Right atrium auricular region (tissue), 2 donors: ENCODE results near the gene CTR9. TPM values are rescaled to one million over a fixed set of nuclear protein-coding genes. Genes with fewer than 3 reads are reported as not detected.

Experiments
- DNase-seq: peaks from one replicate; pipeline ENCODE4 v3.0.0-alpha.2; 2019; ENCODE audit warnings: low spot score
- H3K27ac ChIP-seq, 2 donors: fragments of 200-600 bp; sonication (generic); 1 replicate in 1 of 2; 2 replicates in 1 of 2; pipeline ENCODE4 v1.5.1; 2016 to 2019
- H3K27me3 ChIP-seq, 2 donors: fragments of 200-600 bp; sonication (generic); one replicate each; pipeline versions ENCODE4 v1.5.1 to v1.6.0; 2017 to 2019
- H3K36me3 ChIP-seq: fragments of 200-600 bp; sonication (generic); one replicate; pipeline ENCODE4 v1.5.1; 2016
- H3K4me1 ChIP-seq, 2 donors: fragments of 200-600 bp; sonication (generic); one replicate each; pipeline versions ENCODE4 v1.5.1 to v1.6.0; 2017 to 2019
- H3K4me3 ChIP-seq, 2 donors: fragments of 200-600 bp; sonication (generic); 1 replicate in 1 of 2; 2 replicates in 1 of 2; pipeline ENCODE4 v1.5.1; 2017 to 2019; ENCODE audit warnings: mild to moderate bottlenecking in 1 of 2, moderate library complexity in 1 of 2
- H3K9me3 ChIP-seq, 2 donors: fragments of 200-600 bp; sonication (generic); one replicate each; pipeline ENCODE4 v1.5.1; 2019
- CTCF ChIP-seq, 2 donors: fragments of 200-600 bp; sonication (generic); IDR thresholded peaks; one replicate each; pipeline ENCODE4 v1.5.1; 2019; ENCODE audit warnings: antibody characterized with exemption in 2 of 2
- total RNA-seq, 2 donors: library from RNA; depleted of rRNA; stranded (reverse); fragments of >200 nt; gene quantifications; one replicate each; pipeline ENCODE4 v1.1.0, GENCODE V29; 2016

The CTR9 gene
- total RNA-seq, 2 donors from 2014 or later, result 17.0 to 18.6 TPM

- no peak for TF ChIP-seq CTCF (IDR thresholded peaks at IDR 0.05)
- Histone ChIP-seq H3K36me3 (peaks cover 38% of the 10 kb centered on the region), H3K4me3 (no peak overlapping the region), H3K9me3 (no peaks in the 10 kb centered on the region), H3K4me1 (peaks cover 0 to 14% of the 10 kb centered on the region in 2 donors), H3K27ac (no peak overlapping the region), H3K27me3 (no peaks in the 10 kb centered on the region)
- DNase-seq, result no peak
These were observed 1.4 kb downstream of the CTR9 start for GRCh38 chr11:10752486-10752885.

- no peak overlapping the region for H3K4me3 ChIP-seq
- no peaks in the 10 kb centered on the region for H3K27me3 ChIP-seq
- H3K36me3 ChIP-seq, result peaks cover 77% of the 10 kb centered on the region
- H3K9me3 ChIP-seq, result no peaks in the 10 kb centered on the region
- DNase-seq, result no peak
- no peak overlapping the region for H3K27ac ChIP-seq
- no peaks in the 10 kb centered on the region for H3K4me1 ChIP-seq
- TF ChIP-seq CTCF (IDR thresholded peaks at IDR 0.05), result no peak
These were observed 7.9 kb downstream of the CTR9 start for GRCh38 chr11:10758957-10759356.

- no peak overlapping the region for H3K4me3 ChIP-seq
- no peak for TF ChIP-seq CTCF (IDR thresholded peaks at IDR 0.05)
- H3K36me3 ChIP-seq, result peaks cover 76% of the 10 kb centered on the region
- H3K4me1 ChIP-seq, result no peaks in the 10 kb centered on the region
- H3K9me3 ChIP-seq, result no peaks in the 10 kb centered on the region
- no peak overlapping the region for H3K27ac ChIP-seq
- no peak for DNase-seq
- H3K27me3 ChIP-seq, result no peaks in the 10 kb centered on the region
These were observed 10.1 kb downstream of the CTR9 start for GRCh38 chr11:10761085-10761698.

- no peak for DNase-seq
- H3K27me3 ChIP-seq, result no peaks in the 10 kb centered on the region
- H3K9me3 ChIP-seq, result no peaks in the 10 kb centered on the region
- no peak for TF ChIP-seq CTCF (IDR thresholded peaks at IDR 0.05)
- no peak overlapping the region for H3K4me3 ChIP-seq
- no peaks in the 10 kb centered on the region for H3K4me1 ChIP-seq
- H3K27ac ChIP-seq, result no peak overlapping the region
- peaks cover 71% of the 10 kb centered on the region for H3K36me3 ChIP-seq
These were observed 11.1 kb downstream of the CTR9 start for GRCh38 chr11:10762185-10762584.

- H3K9me3 ChIP-seq, result no peaks in the 10 kb centered on the region
- H3K27me3 ChIP-seq, result no peaks in the 10 kb centered on the region
- peaks cover 63% of the 10 kb centered on the region for H3K36me3 ChIP-seq
- no peak for TF ChIP-seq CTCF (IDR thresholded peaks at IDR 0.05)
- no peaks in the 10 kb centered on the region for H3K4me1 ChIP-seq
- no peak overlapping the region for H3K4me3 ChIP-seq
- H3K27ac ChIP-seq, result no peak overlapping the region
- DNase-seq, result no peak
These were observed 11.9 kb downstream of the CTR9 start for GRCh38 chr11:10762913-10763421.

- H3K27ac ChIP-seq, result no peak overlapping the region
- H3K36me3 ChIP-seq, result peaks cover 56% of the 10 kb centered on the region
- DNase-seq, result no peak
- H3K4me3 ChIP-seq, result no peak overlapping the region
- H3K27me3 ChIP-seq, result no peaks in the 10 kb centered on the region
- H3K9me3 ChIP-seq, result no peaks in the 10 kb centered on the region
- TF ChIP-seq CTCF (IDR thresholded peaks at IDR 0.05), result no peak
- no peaks in the 10 kb centered on the region for H3K4me1 ChIP-seq
These were observed 12.7 kb downstream of the CTR9 start for GRCh38 chr11:10763766-10764165.
